IPS DF 6.9 (cell line): ENCODE results near the gene WASF3.
A peak's percentile ranks its signal among the peaks of the same experiment; 100 is the strongest.

Experiments used
- DNase-seq: peaks from one replicate; pipeline ENCODE4 v3.0.0-alpha.2; 2013; ENCODE audit warnings: low read depth, low spot score
- H3K27ac ChIP-seq: one replicate; pipeline ENCODE4 v1.5.1; 2013; ENCODE audit warnings: low read length, control low read depth
- H3K27me3 ChIP-seq: 2 replicates; pipeline ENCODE4 v1.6.1; 2013; ENCODE audit warnings: mild to moderate bottlenecking, low read length; ENCODE audit not compliant: control insufficient read depth, insufficient read depth
- H3K36me3 ChIP-seq: 2 replicates; pipeline ENCODE4 v1.6.1; 2013; ENCODE audit warnings: low read length; ENCODE audit not compliant: control insufficient read depth, insufficient read depth
- H3K4me1 ChIP-seq: 2 replicates; pipeline ENCODE4 v1.6.1; 2013; ENCODE audit warnings: low read length; ENCODE audit not compliant: control insufficient read depth, insufficient read depth
- H3K4me3 ChIP-seq: 2 replicates; pipeline ENCODE4 v1.5.1; 2013; ENCODE audit warnings: mild to moderate bottlenecking, low read length
- H3K9me3 ChIP-seq: 2 replicates; pipeline ENCODE4 v1.6.1; 2013; ENCODE audit warnings: low read length, inconsistent platforms; ENCODE audit not compliant: control insufficient read depth, insufficient read depth
- WGBS: extraction: QIAGEN DNeasy Blood & Tissue Kit; methylation state at CpG from one replicate; pipeline ENCODE4 v1.1.7; 2013; ENCODE audit warnings: mixed read lengths, missing lambda C conversion rate; ENCODE audit not compliant: insufficient read length, insufficient coverage; 5-methylcytosine and 5-hydroxymethylcytosine counted together

The WASF3 gene

GRCh38 chr13:26688980-26689379 is 131.5 kb downstream of the WASF3 start:
- Histone ChIP-seq H3K27me3 (no peaks in the 10 kb centered on the region), H3K27ac (no peak overlapping the region), H3K9me3 (no peaks in the 10 kb centered on the region), H3K4me3 (no peak overlapping the region), H3K4me1 (0 out of 2 replicates have a peak, but pooled peaks cover 1% of the 10 kb centered on the region), H3K36me3 (peaks cover 2% of the 10 kb centered on the region; the same call in 1 of the 2 replicates)
- no CpG with 5 or more reads among the region's 4 CpGs for WGBS
- DNase-seq: no peak

- Histone ChIP-seq H3K9me3 (no peaks in the 10 kb centered on the region), H3K27ac (no peak overlapping the region), H3K4me1 (0 out of 2 replicates have a peak, but pooled peaks cover 1% of the 10 kb centered on the region), H3K4me3 (no peak overlapping the region), H3K27me3 (no peaks in the 10 kb centered on the region), H3K36me3 (peaks cover 3% of the 10 kb centered on the region; the same call in 1 of the 2 replicates)
- no peak for DNase-seq
- no CpG with 5 or more reads among the region's 10 CpGs for WGBS
Observed at GRCh38 chr13:26693749-26694463, 136.4 kb downstream of the WASF3 start.

GRCh38 chr13:26694609-26695359 is 137.3 kb downstream of the WASF3 start:
- no peak overlapping the region for H3K27ac ChIP-seq
- H3K36me3 ChIP-seq: peaks cover 3% of the 10 kb centered on the region; the same call in 1 of the 2 replicates
- no peaks in the 10 kb centered on the region for H3K9me3 ChIP-seq
- DNase-seq: no peak
- H3K4me1 ChIP-seq: 0 out of 2 replicates have a peak, but pooled peaks cover 1% of the 10 kb centered on the region
- no peak overlapping the region for H3K4me3 ChIP-seq
- no peaks in the 10 kb centered on the region for H3K27me3 ChIP-seq
- no CpG with 5 or more reads among the region's 19 CpGs for WGBS

- no peaks in the 10 kb centered on the region for H3K9me3 ChIP-seq
- H3K36me3 ChIP-seq: peaks cover 3% of the 10 kb centered on the region; the same call in 1 of the 2 replicates
- no peak for DNase-seq
- H3K4me1 ChIP-seq: 0 out of 2 replicates have a peak, but pooled peaks cover 1% of the 10 kb centered on the region
- WGBS: no CpG with 5 or more reads among the region's 9 CpGs
- no peak overlapping the region for H3K4me3 ChIP-seq
- no peaks in the 10 kb centered on the region for H3K27me3 ChIP-seq
- no peak overlapping the region for H3K27ac ChIP-seq
Observed at GRCh38 chr13:26695360-26695705, 137.8 kb downstream of the WASF3 start.

GRCh38 chr13:26695891-26696311 is 138.4 kb downstream of the WASF3 start:
- WGBS: no CpG with 5 or more reads among the region's 15 CpGs
- H3K9me3 ChIP-seq: no peaks in the 10 kb centered on the region
- H3K4me1 ChIP-seq: 0 out of 2 replicates have a peak, but pooled peaks cover 1% of the 10 kb centered on the region
- no peak overlapping the region for H3K27ac ChIP-seq
- H3K27me3 ChIP-seq: no peaks in the 10 kb centered on the region
- no peak overlapping the region for H3K4me3 ChIP-seq
- H3K36me3 ChIP-seq: peaks cover 3% of the 10 kb centered on the region; the same call in 1 of the 2 replicates
- no peak for DNase-seq

- DNase-seq: no peak
- no peak overlapping the region for H3K27ac ChIP-seq
Observed at GRCh38 chr13:26697069-26697955, 139.8 kb downstream of the WASF3 start.

GRCh38 chr13:26698392-26699196 is 141.1 kb downstream of the WASF3 start:
- DNase-seq: peak; percentile 50
- Histone ChIP-seq H3K4me1 (0 out of 2 replicates have a peak, but pooled peaks cover 1% of the 10 kb centered on the region), H3K36me3 (peaks cover 3% of the 10 kb centered on the region; the same call in 1 of the 2 replicates), H3K27ac (no peak overlapping the region), H3K9me3 (no peaks in the 10 kb centered on the region), H3K27me3 (no peaks in the 10 kb centered on the region), H3K4me3 (no peak overlapping the region)
- no CpG with 5 or more reads among the region's 29 CpGs for WGBS

More at GRCh38 chr13:26697069-26697955, 139.8 kb downstream of the WASF3 start:
- peaks cover 3% of the 10 kb centered on the region; the same call in 1 of the 2 replicates for H3K36me3 ChIP-seq
- WGBS: no CpG with 5 or more reads among the region's 21 CpGs
- H3K9me3 ChIP-seq: no peaks in the 10 kb centered on the region
- H3K4me3 ChIP-seq: no peak overlapping the region
- H3K4me1 ChIP-seq: 0 out of 2 replicates have a peak, but pooled peaks cover 1% of the 10 kb centered on the region
- no peaks in the 10 kb centered on the region for H3K27me3 ChIP-seq

GRCh38 chr13:26699197-26699490 is 141.7 kb downstream of the WASF3 start:
- Histone ChIP-seq H3K27me3 (no peaks in the 10 kb centered on the region), H3K4me3 (no peak overlapping the region), H3K27ac (no peak overlapping the region), H3K9me3 (no peaks in the 10 kb centered on the region), H3K4me1 (no peaks in the 10 kb centered on the region), H3K36me3 (peaks cover 3% of the 10 kb centered on the region; the same call in 1 of the 2 replicates)
- WGBS: no CpG with 5 or more reads among the region's 2 CpGs
- no peak for DNase-seq

- no peaks in the 10 kb centered on the region for H3K9me3 ChIP-seq
- H3K27me3 ChIP-seq: no peaks in the 10 kb centered on the region
- no peak for DNase-seq
- H3K36me3 ChIP-seq: no peaks in the 10 kb centered on the region
- H3K4me3 ChIP-seq: no peak overlapping the region
- H3K27ac ChIP-seq: no peak overlapping the region
- WGBS: no CpG with 5 or more reads among the region's 4 CpGs
- peaks cover 3% of the 10 kb centered on the region for H3K4me1 ChIP-seq
Observed at GRCh38 chr13:26705536-26705935, 148.1 kb downstream of the WASF3 start.
